ENCODE data around the gene CYRIA.

DNA sequence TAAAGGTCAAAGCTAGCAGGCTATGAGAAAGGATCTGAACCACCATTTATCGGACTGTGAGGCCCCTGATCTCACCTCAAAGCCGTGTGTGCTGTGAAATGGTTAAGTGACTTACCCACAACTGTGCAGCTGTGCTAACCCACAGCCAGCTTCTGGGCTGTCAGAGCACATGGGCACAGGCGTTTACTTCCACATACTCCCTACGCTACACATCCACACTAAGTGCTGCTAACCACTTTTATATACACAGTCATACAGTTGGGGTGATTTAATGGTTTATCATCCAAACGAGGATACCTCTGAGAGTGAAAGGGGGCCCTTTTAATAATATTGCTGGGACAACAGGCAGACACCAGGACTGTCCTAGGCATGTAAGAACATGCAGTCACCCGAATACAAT, 37.3 kb downstream of the CYRIA start:
- TF ChIP-seq POLR2A (IDR thresholded peaks at IDR 0.05), result no peak
- TF ChIP-seq, protein P1, sequence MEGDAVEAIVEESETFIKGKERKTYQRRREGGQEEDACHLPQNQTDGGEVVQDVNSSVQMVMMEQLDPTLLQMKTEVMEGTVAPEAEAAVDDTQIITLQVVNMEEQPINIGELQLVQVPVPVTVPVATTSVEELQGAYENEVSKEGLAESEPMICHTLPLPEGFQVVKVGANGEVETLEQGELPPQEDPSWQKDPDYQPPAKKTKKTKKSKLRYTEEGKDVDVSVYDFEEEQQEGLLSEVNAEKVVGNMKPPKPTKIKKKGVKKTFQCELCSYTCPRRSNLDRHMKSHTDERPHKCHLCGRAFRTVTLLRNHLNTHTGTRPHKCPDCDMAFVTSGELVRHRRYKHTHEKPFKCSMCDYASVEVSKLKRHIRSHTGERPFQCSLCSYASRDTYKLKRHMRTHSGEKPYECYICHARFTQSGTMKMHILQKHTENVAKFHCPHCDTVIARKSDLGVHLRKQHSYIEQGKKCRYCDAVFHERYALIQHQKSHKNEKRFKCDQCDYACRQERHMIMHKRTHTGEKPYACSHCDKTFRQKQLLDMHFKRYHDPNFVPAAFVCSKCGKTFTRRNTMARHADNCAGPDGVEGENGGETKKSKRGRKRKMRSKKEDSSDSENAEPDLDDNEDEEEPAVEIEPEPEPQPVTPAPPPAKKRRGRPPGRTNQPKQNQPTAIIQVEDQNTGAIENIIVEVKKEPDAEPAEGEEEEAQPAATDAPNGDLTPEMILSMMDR (IDR thresholded peaks at IDR 0.05), result no peak

All from heart left ventricle (tissue), 13 donors.